B cell (primary cell): Measurements from ENCODE around the gene TSFM. TPM values are rescaled to one million over a fixed set of nuclear protein-coding genes. Genes with fewer than 3 reads are reported as not detected.

Experiments used
- ATAC-seq: fragments of 200-7000 bp; cut with Tn5 transposase; one replicate; pipeline ENCODE4 v1.10.0; 2021; ENCODE audit warnings: low read depth, mild to moderate bottlenecking, moderate number of reproducible peaks, moderate library complexity
- CTCF ChIA-PET: fragments of 350-600 bp; sonication (Branson Sonifier 250); formaldehyde crosslinking; loops from one replicate; lab custom pipeline; 2021; ENCODE audit warnings: antibody characterized with exemption, inconsistent platforms; lab: Charles Lee
- POLR2A ChIA-PET: fragments of 350-600 bp; sonication (Branson Sonifier 250); formaldehyde crosslinking; loops from one replicate; lab custom pipeline; 2021; ENCODE audit warnings: antibody characterized with exemption; lab: Charles Lee
- DNase-seq: peaks from one replicate; pipeline ENCODE4 v3.0.0; 2013
- H2AFZ ChIP-seq: 2 replicates; pipeline ENCODE4 v1.6.1; 2012; ENCODE audit warnings: mild to moderate bottlenecking, low read depth, low read length; ENCODE audit not compliant: insufficient read depth, poor library complexity, severe bottlenecking
- H3K27ac ChIP-seq, 2 donors: 1 replicate in 1 of 2; 2 replicates in 1 of 2; pipeline ENCODE4 v1.5.1; 2012 to 2013; ENCODE audit warnings: low read length in 2 of 2, mild to moderate bottlenecking in 2 of 2, moderate library complexity in 1 of 2
- H3K27me3 ChIP-seq, 4 experiments: fragments of 200-600 bp in 1 of 4; sonication (generic) in 1 of 4; replicated peaks in 1 of 4; 1 replicate in 2 of 4; 2 replicates in 2 of 4; pipeline versions ENCODE4 v1.6.1 to v1.7.0; 2013 to 2016; ENCODE audit warnings: low read length in 3 of 4, mild to moderate bottlenecking in 2 of 4, mixed read lengths in 1 of 4, moderate library complexity in 1 of 4; ENCODE audit not compliant: insufficient read depth in 4 of 4, control insufficient read depth in 3 of 4; ENCODE audit errors: control extremely low read depth in 1 of 4
- H3K36me3 ChIP-seq, 2 experiments: replicated peaks in 1 of 2; 1 replicate in 1 of 2; 2 replicates in 1 of 2; pipeline versions ENCODE4 v1.6.1 to v1.7.1; 2013; ENCODE audit warnings: low read length in 1 of 2; ENCODE audit not compliant: insufficient read depth in 2 of 2, control insufficient read depth in 1 of 2; ENCODE audit errors: control extremely low read depth in 1 of 2, extremely low read depth in 1 of 2
- H3K4me1 ChIP-seq, 2 donors: fragments of 200-600 bp in 1 of 2; sonication (generic) in 1 of 2; 1 replicate in 1 of 2; 2 replicates in 1 of 2; pipeline versions ENCODE4 v1.5.1 to v1.6.1; 2013 to 2017; ENCODE audit warnings: low read length in 2 of 2; ENCODE audit not compliant: control insufficient read depth in 2 of 2, insufficient read depth in 2 of 2
- H3K4me2 ChIP-seq: replicated peaks from 2 replicates; pipeline ENCODE3; 2012; ENCODE audit warnings: mild to moderate bottlenecking, low read depth, low read length; ENCODE audit not compliant: poor library complexity, severe bottlenecking
- H3K4me3 ChIP-seq, 5 experiments: fragments of 200-600 bp in 1 of 5; sonication (generic) in 1 of 5; 1 replicate in 3 of 5; 2 replicates in 2 of 5; pipeline versions ENCODE4 v1.5.1 to v1.7.0; 2011 to 2016; ENCODE audit warnings: low read length in 4 of 5, mild to moderate bottlenecking in 4 of 5, low read depth in 2 of 5, control low read depth in 1 of 5, moderate library complexity in 1 of 5; ENCODE audit not compliant: insufficient read depth in 1 of 5; ENCODE audit errors: control extremely low read depth in 1 of 5, extremely low read depth in 1 of 5
- H3K79me2 ChIP-seq: fragments of 200-600 bp; sonication (generic); one replicate; pipeline ENCODE4 v1.6.0; 2016; ENCODE audit warnings: low read length; ENCODE audit not compliant: control insufficient read depth, insufficient read depth
- H3K9ac ChIP-seq: fragments of 200-600 bp; sonication (generic); 2 replicates; pipeline ENCODE4 v1.6.1; 2017; ENCODE audit warnings: mild to moderate bottlenecking, low read length, moderate library complexity
- H3K9me3 ChIP-seq, 3 donors: one replicate each; pipeline versions ENCODE4 v1.6.1 to v1.7.1; 2013; ENCODE audit warnings: low read length in 2 of 3; ENCODE audit not compliant: control insufficient read depth in 2 of 3, insufficient read depth in 1 of 3; ENCODE audit errors: control extremely low read depth in 1 of 3
- H4K20me1 ChIP-seq: 2 replicates; pipeline ENCODE4 v1.6.0; 2012; ENCODE audit warnings: mild to moderate bottlenecking, low read length; ENCODE audit not compliant: insufficient read depth, control insufficient read depth, poor library complexity, severe bottlenecking
- H3K27ac Mint-ChIP-seq: one replicate; pipeline ENCODE4 v1.8.0; 2021; ENCODE audit warnings: mixed read lengths
- H3K27me3 Mint-ChIP-seq: one replicate; pipeline ENCODE4 v1.8.0; 2021; ENCODE audit warnings: mixed read lengths
- H3K4me1 Mint-ChIP-seq: one replicate; pipeline ENCODE4 v1.8.0; 2021; ENCODE audit warnings: mixed read lengths
- H3K4me3 Mint-ChIP-seq: one replicate; pipeline ENCODE4 v1.8.0; 2021; ENCODE audit warnings: mixed read lengths
- H3K9me3 Mint-ChIP-seq: one replicate; pipeline ENCODE4 v1.8.0; 2022; ENCODE audit warnings: mixed read lengths; ENCODE audit not compliant: insufficient read depth
- CTCF ChIP-seq: fragments of 200-600 bp; IDR thresholded peaks from one replicate; pipeline ENCODE4 v1.8.0; 2022; ENCODE audit warnings: antibody characterized with exemption, mild to moderate bottlenecking
- EZH2 ChIP-seq: IDR thresholded peaks from 2 replicates; pipeline ENCODE4 v1.6.1; 2012; ENCODE audit warnings: borderline replicate concordance, low read depth, mild to moderate bottlenecking, moderate library complexity, low read length; ENCODE audit not compliant: insufficient read depth, poor library complexity, severe bottlenecking
- WGBS: methylation state at CpG from one replicate; pipeline ENCODE4 v1.1.5; 2013; ENCODE audit warnings: missing lambda C conversion rate; ENCODE audit not compliant: insufficient coverage; 5-methylcytosine and 5-hydroxymethylcytosine counted together
- intact Hi-C: fragments of 100-400 bp; cut with micrococcal nuclease; formaldehyde crosslinking; loops from one replicate; pipeline ENCODE4 v1.10.0; 2022
- polyA plus RNA-seq: library from polyadenylated mRNA; depleted of rRNA; stranded (reverse); fragments of >200 nt; gene quantifications from 2 replicates; pipeline ENCODE4 v1.2.3, GENCODE V29; 2012
- total RNA-seq, 2 donors: library from RNA; stranded (reverse); fragments of 120-200 nt in 1 of 2; gene quantifications; 1 replicate in 1 of 2; 2 replicates in 1 of 2; pipeline versions ENCODE4 v1.2.3 to v1.2.4, GENCODE V29; 2013 to 2022

Gene TSFM
- total and polyA plus RNA-seq, 2 donors (not counting 1 experiment from before 2014, with no cell fraction given): 5.6 to 20.9 TPM

- ATAC-seq: no peak
These were observed 40.7 kb downstream of the TSFM start for GRCh38 chr12:57823131-57823907.

More at GRCh38 chr12:57823131-57823907, 40.7 kb downstream of the TSFM start:
- H3K4me3 Mint-ChIP-seq: no peak overlapping the region
- no peak overlapping the region for H3K4me2 ChIP-seq
- no peaks in the 10 kb centered on the region for H3K4me1 ChIP-seq
- no peaks in the 10 kb centered on the region for H3K9me3 Mint-ChIP-seq
- ChIA-PET CTCF (interaction anchor here (0.8 to 1.3 kb wide), 2 partner anchors 73 to 92 kb away, joined by 3 read pairs; no protein-coding TSS in a partner anchor), POLR2A (no interaction called here)
- H3K9me3 ChIP-seq: no peaks in the 10 kb centered on the region
- TF ChIP-seq EZH2 (no peak), CTCF (no peak)
- no peaks in the 10 kb centered on the region for H3K4me1 Mint-ChIP-seq
- no peak overlapping the region for H3K27ac Mint-ChIP-seq
- no peaks in the 10 kb centered on the region for H3K27me3 ChIP-seq
- H3K36me3 ChIP-seq: peaks cover 4 to 72% of the 10 kb centered on the region in 2 experiments
- intact Hi-C loops: no loop called here
- H2AFZ ChIP-seq: no peak overlapping the region
- no peak overlapping the region for H3K9ac ChIP-seq
- no peak for DNase-seq
- no peak overlapping the region for H3K4me3 ChIP-seq
- 96% methylated on average over 13 of the region's 17 CpGs for WGBS
- H3K27ac ChIP-seq: no peak overlapping the region
- peaks cover 62% of the 10 kb centered on the region for H4K20me1 ChIP-seq
- H3K79me2 ChIP-seq: peaks cover 23% of the 10 kb centered on the region
- H3K27me3 Mint-ChIP-seq: no peaks in the 10 kb centered on the region
